DND-41 (cell line): ENCODE measurements around the gene SLC4A2.
"Not testable (repeated sequence)": the region's sequence is repeated elsewhere in the genome, so short reads cannot be mapped to it uniquely, and the experiment has no call there.

ENCODE experiments used
- ATAC-seq: fragments of 200-7000 bp; cut with Tn5 transposase; 3 replicates; pipeline ENCODE4 v1.9.1; 2021; ENCODE audit warnings: low read depth; ENCODE audit not compliant: insufficient read depth
- DNase-seq: peaks from one replicate; pipeline ENCODE4 v3.0.0-alpha.2; 2020
- H2AFZ ChIP-seq: 2 replicates; pipeline ENCODE4 v1.6.0; 2012; ENCODE audit warnings: low read depth, low read length
- H3K27ac ChIP-seq: 2 replicates; pipeline ENCODE4 v1.5.1; 2012; ENCODE audit warnings: low read length, inconsistent platforms
- H3K27me3 ChIP-seq: fragments of 200-600 bp; sonication (generic); 2 replicates; pipeline ENCODE4 v1.6.0; 2012; ENCODE audit warnings: low read length, mild to moderate bottlenecking, inconsistent platforms; ENCODE audit not compliant: insufficient read depth, poor library complexity
- H3K36me3 ChIP-seq: 2 replicates; pipeline ENCODE4 v1.5.1; 2012; ENCODE audit warnings: low read length, inconsistent platforms; ENCODE audit not compliant: insufficient read depth
- H3K4me1 ChIP-seq: 2 replicates; pipeline ENCODE4 v1.5.1; 2012; ENCODE audit warnings: mild to moderate bottlenecking, low read length; ENCODE audit not compliant: insufficient read depth
- H3K4me2 ChIP-seq: 2 replicates; pipeline ENCODE4 v1.6.0; 2012; ENCODE audit warnings: mild to moderate bottlenecking, moderate library complexity, low read length, inconsistent platforms; ENCODE audit not compliant: insufficient read depth
- H3K4me3 ChIP-seq, 2 experiments: fragments of 200-600 bp in 1 of 2; shearing (Covaris generic) in 1 of 2; 2 replicates each; pipeline ENCODE4 v1.5.1; 2012 to 2016; ENCODE audit warnings: inconsistent platforms in 2 of 2, low read length in 2 of 2, mild to moderate bottlenecking in 2 of 2, low read depth in 1 of 2, moderate library complexity in 1 of 2
- H3K79me2 ChIP-seq: 2 replicates; pipeline ENCODE4 v1.6.0; 2012; ENCODE audit warnings: low read length, inconsistent platforms; ENCODE audit not compliant: insufficient read depth
- H3K9ac ChIP-seq: 2 replicates; pipeline ENCODE4 v1.6.0; 2012; ENCODE audit warnings: low read depth, mild to moderate bottlenecking, inconsistent platforms, low read length, moderate library complexity
- H3K9me3 ChIP-seq: 2 replicates; pipeline ENCODE4 v1.5.1; 2012; ENCODE audit warnings: low read length, moderate library complexity, mild to moderate bottlenecking, inconsistent platforms; ENCODE audit not compliant: insufficient read depth, severe bottlenecking
- H4K20me1 ChIP-seq: 2 replicates; pipeline ENCODE4 v1.6.0; 2012; ENCODE audit warnings: low read length; ENCODE audit not compliant: insufficient read depth
- CTCF ChIP-seq: IDR thresholded peaks from 2 replicates; pipeline ENCODE4 v1.5.1; 2012; ENCODE audit warnings: borderline replicate concordance, low read length, moderate library complexity, mild to moderate bottlenecking; ENCODE audit not compliant: poor library complexity, severe bottlenecking; ENCODE audit errors: extremely low read depth
- EZH2 ChIP-seq: IDR thresholded peaks from 3 replicates; pipeline ENCODE4 v1.6.1; 2012; ENCODE audit warnings: borderline replicate concordance, low read depth, mild to moderate bottlenecking, moderate library complexity, low read length, inconsistent platforms; ENCODE audit not compliant: severe bottlenecking

SLC4A2 gene

DNA sequence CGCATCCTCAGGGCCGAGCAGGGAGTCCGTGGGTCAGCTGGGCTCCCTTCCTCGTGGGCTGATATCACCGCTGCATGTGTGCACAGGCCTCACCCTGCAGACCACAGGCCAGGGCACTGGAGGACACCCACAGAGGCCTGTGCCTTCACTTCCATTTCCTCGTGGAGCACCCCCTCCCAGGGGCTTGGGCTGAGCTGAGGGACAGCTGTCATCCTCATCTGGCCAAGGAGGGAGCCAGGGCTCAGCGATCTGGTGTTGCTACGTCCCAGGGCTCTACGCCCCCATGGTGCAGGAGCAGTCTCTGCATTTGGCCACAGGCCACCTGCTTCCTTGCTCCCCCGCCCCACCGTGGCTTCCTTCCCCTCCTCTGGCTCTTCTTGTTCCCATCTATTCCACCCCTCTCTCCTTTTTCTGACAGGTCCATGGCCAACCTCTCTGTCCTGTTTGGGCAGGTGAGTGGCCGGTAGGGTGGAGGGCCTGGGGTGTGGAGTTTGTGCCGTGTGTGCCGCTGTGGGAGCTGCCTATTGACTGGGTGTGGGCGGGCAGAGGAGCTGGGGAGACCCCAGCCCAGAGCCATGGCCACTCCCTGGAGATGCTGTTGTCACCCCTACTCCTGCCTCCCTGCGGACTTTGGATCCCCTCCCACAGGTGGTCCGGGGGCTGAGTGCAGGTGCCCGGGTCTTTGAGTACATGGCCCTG is 19.4 kb upstream of the SLC4A2 start:
- TF ChIP-seq EZH2 (no peak), CTCF (no peak)
- Histone ChIP-seq H3K9ac (no peak overlapping the region), H3K4me1 (no peaks in the 10 kb centered on the region)

GRCh38 chr7:151040616-151041375 is 18.6 kb upstream of the SLC4A2 start:
- ATAC-seq (no peak), DNase-seq (no peak)
- Histone ChIP-seq H3K9me3 (no peaks in the 10 kb centered on the region), H3K36me3 (peaks cover 58% of the 10 kb centered on the region), H2AFZ (no peak overlapping the region), H3K9ac (no peak overlapping the region), H4K20me1 (peaks cover 3% of the 10 kb centered on the region; the same call in 1 of the 2 replicates), H3K4me1 (no peaks in the 10 kb centered on the region), H3K4me3 (no peak overlapping the region), H3K79me2 (no peaks in the 10 kb centered on the region), H3K4me2 (no peak overlapping the region), H3K27ac (no peak overlapping the region), H3K27me3 (no peaks in the 10 kb centered on the region)
- no peak for TF ChIP-seq CTCF
- TF ChIP-seq EZH2: no peak

More for the DNA sequence above, 19.4 kb upstream of the SLC4A2 start:
- Histone ChIP-seq H3K4me2 (no peak overlapping the region), H2AFZ (no peak overlapping the region), H3K4me3 (no peak overlapping the region), H3K27me3 (no peaks in the 10 kb centered on the region), H3K9me3 (no peaks in the 10 kb centered on the region), H3K36me3 (peaks cover 64% of the 10 kb centered on the region), H3K79me2 (no peaks in the 10 kb centered on the region), H3K27ac (no peak overlapping the region), H4K20me1 (peaks cover 3% of the 10 kb centered on the region; the same call in 1 of the 2 replicates)
- no peak for DNase-seq
- 0 out of 3 replicates have a peak, but pooled peaks have one; percentile 18 for ATAC-seq

- peaks cover 38% of the 10 kb centered on the region for H3K36me3 ChIP-seq
- H3K27ac ChIP-seq, H4K20me1 ChIP-seq, H3K27me3 ChIP-seq, DNase-seq, H3K4me2 ChIP-seq, H3K4me1 ChIP-seq, H3K4me3 ChIP-seq, ATAC-seq, H3K79me2 ChIP-seq, H2AFZ ChIP-seq, H3K9me3 ChIP-seq, H3K9ac ChIP-seq: not testable (repeated sequence)
Measured at GRCh38 chr7:151043449-151043848, 15.9 kb upstream of the SLC4A2 start.

- no peak overlapping the region for H3K4me3 ChIP-seq
- no peaks in the 10 kb centered on the region for H3K9me3 ChIP-seq
- TF ChIP-seq CTCF (no peak), EZH2 (no peak)
- no peaks in the 10 kb centered on the region for H3K4me1 ChIP-seq
- no peak for ATAC-seq
- no peak for DNase-seq
- H3K27ac ChIP-seq: no peak overlapping the region
- H3K79me2 ChIP-seq: no peaks in the 10 kb centered on the region
- no peak overlapping the region for H2AFZ ChIP-seq
- H3K9ac ChIP-seq: no peak overlapping the region
- H3K36me3 ChIP-seq: peaks cover 38% of the 10 kb centered on the region
- H3K27me3 ChIP-seq: no peaks in the 10 kb centered on the region
- H3K4me2 ChIP-seq: no peak overlapping the region
- peaks cover 10% of the 10 kb centered on the region; the same call in 1 of the 2 replicates for H4K20me1 ChIP-seq
Measured at GRCh38 chr7:151043959-151044358, 15.4 kb upstream of the SLC4A2 start.
